Activated T-cell treated with anti-CD3 and anti-CD28 coated beads for 1 hour (primary cell): ENCODE results near the gene MPPED1.

Experiments
- DNase-seq: peaks from one replicate; pipeline ENCODE4 v3.0.0-alpha.2; 2020; ENCODE audit warnings: low read depth

MPPED1 gene

DNA sequence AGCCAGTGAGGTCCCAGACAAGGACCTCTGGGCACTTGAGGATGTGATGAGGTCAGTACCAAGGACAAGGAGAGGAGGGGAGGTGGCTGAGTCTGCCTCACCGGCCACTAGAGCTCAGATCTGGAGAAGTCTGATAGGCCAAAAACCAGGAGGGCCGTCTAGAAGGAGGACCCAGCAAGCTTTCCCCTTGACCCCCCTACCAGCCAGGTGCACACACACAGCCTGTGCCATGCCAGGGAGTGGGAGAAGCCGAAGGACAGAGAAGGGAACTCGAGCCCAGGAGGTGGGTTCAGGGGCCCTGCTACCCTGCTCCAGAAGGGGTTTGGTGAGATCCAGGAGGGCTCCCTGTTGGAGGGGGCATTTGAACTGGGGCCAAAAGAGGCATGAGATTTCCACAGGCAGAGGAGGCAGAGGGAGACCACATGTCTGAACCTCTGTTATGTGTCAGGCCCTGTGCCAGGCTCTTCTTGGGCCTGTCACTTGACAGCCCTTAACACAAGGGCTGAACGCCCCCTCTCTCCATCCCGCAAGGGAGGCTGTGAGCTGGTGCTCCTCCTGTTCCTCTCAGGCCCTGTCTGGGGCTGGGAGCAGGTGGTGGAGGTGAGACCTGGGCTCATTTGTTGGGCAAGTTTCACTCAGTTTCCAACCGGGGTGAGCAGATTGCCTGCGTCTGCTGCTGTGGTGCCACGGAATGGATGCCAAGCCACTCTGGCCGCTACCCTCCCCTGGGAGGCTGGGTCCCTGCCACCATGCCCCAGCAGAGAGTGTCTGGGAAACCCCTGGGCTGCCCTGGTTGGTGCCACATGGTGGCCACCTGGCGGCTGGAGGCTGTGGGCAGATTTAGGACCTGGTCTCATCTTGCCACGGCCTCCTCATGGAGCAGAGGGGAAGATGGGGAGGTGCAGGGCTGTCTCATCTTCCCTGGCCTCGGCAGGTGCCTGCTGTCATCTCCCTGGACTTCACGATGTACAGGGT, 65.2 kb downstream of the MPPED1 start:
- DNase-seq: no peak

DNA sequence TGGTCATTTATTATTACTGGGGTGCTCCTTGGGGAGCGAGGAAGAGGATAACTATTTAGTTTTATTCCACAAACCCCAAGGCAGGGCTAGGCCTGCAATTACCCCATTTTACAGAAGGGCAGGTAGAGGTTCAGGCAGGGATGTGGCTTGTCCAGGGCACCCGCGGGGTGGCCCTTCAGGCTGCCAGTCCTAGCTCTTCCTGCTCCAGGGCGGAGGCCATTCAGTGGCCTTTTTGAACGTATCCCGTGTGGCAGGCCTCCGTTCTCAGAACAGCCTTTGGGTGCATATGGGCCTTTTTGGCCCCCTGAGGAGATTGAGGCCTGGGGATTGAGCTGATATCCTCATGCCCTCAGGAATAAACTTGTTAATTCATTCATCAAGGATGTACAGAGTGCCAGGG, 66.2 kb downstream of the MPPED1 start:
- no peak for DNase-seq

DNA sequence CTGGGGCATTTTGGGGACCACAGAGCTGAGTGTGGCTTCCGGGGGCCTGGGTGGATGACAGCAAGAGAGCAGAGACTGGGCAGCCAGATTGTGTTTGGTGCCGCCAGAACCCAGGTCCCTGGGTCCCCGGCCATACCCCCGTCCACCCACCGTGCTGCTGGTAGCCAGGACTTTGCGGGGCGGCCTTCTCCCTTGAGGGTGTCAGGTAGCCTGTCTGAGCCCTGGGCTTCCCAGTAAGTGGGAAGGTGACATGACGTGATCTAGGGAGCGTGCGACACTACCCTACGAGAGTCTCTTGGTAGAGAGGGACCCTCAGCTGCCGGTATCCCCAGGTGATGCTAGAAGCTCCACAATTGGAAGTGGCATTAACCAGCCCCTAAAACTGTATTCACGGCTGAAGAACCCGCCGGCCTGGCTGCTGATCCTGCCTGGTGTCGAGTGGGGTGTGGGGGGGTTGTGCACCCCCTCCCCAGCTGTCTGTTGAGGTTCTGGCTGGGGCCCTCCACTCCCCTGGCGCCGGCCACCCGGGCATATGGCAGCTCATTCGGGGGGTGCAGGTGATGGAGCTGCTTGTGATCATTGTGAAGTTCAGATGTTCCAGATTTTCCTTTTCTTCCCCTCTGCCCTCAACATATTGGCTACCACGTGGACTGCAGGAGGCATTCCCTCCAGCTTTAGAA, 66.9 kb downstream of the MPPED1 start:
- no peak for DNase-seq

DNA sequence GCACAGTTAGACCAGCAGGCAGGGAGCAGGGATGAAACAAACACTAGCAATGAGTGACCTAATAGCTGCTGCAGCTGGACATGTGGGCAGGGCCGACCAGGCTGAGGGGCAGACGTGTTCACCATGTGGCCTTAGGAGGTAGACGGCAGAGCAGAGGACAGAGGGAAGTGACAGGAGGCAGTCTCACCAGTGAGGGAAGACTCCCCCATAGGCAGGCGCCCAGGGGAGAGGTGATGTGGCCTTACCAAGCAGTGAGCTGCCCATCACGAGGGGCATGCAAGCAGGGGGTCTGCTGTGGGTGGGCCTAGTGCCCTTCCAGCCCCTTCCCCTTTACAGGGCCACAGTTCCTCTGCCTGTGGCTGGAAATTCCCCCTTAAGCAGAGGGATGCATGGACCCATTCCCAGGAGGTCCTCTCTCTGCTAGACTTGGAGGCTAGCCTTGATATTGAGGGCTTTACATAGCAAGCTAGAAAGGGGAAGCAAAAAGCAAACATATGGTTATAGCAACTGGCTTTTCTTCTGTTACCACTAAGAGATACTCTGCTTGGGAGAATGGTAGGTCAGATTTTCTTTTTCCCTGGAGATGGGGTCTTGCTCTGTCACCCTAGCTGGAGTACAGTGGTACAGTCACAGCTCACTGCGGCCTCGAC, 67.6 kb downstream of the MPPED1 start:
- no peak for DNase-seq

DNA sequence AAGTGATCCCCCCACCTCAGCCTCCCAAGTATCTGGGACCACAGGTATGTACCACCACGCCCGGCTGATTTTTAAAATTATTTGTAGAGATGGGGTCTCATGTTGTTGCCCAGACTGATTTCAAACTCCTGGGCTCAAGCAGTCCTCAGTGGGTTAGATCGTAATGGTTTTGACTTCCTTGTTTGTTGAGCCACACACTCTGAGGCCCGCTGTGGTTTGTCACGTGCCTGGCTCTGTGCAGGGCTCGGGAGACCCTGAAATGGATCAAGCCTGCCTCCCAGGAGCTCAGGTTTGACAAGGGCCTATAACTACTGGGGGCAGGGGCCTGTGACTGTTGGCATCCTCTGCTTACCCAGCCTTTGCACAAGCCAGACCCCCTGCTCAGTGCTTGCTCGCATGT, 68.1 kb downstream of the MPPED1 start:
- no peak for DNase-seq

DNA sequence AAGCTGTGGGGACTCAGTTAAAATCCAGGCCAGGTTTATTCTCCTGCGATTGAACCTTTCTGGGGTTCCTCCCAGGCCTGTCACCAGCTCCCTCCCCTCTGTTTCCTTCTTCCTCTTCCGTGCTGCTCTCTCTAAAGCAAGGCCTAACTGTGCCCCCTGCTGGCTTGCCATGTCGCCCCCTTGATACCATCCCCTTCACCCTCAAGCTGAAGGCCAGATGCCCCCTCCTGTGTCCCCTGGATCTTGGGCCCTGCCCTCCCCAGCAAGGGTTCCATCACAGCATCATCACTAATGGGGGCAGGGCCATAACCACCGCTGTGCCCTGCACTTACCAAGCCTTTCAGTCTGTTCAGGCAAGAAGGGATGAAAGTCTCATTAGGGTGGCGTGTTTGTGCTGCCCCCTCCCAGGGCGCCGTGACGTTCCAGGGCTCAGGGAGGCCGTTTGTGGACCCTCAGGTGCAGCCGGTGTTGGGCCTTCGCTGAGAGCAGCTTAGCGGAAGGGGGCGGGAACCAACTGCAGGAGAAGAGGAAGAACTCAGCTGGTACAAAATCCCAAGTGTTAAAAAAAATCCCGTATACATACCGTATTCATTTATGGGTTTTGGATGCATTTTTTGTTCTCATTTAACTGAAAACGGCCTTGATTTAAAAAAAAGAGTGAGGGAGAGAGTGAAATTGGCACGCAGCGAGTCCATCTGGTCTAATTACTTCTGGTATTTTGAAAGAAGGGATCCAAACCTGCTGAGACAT, 69.9 kb downstream of the MPPED1 start:
- DNase-seq: no peak

DNA sequence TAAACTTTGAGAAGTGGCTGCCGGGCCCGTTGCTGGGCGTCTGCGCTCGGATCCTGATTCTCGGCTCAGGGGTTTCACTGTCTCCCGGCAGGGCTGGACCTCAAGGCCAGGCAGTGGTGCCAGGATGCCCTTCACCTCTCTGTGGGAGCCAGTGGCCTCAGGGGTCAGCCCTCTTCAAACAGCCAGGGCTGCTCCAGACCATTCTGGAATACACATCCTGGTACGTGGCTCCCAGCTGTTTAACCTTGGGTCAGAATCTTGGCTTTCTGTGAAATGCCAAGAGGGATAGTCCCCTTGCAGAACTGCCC, 70.5 kb downstream of the MPPED1 start:
- DNase-seq: no peak

DNA sequence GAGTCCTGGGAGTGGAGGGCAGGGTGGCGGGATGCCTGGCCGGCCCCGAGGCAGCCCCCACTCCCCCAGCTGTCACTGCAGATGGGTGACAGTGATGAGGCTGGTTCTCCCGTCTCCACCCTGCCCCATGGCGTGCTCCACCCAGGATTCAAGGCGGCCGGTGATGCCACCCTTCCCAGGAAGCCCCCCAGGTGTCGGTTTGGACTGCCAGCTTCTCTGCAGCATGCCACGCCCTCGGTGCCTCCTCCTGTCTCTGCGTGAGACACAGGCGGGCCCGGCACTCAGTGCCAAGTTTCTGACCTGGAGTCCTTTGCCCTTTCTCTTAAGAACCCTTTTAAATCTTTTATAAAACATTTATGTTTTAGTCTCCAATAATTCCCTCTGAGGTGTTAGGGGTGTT, 71.5 kb downstream of the MPPED1 start:
- DNase-seq: no peak

DNA sequence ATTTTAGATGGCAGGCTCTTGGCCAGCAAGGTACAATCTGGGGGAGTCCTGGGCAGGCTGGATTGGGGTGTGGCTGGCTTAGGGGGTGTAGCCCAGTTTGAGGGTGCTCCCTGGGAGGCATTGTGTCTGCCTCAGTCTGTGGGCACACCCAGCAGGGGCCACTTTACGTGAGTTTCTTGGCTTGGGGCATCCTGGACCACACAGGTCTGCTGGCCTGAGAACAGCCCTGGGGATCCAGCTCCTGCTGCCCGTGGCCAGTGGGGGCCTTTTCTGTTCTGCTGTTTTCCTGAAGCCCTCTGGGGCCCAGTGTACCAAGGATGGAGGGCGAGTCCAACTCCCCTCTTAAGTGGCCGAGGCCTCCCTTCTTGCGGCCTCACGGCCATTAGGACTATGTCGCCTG, 71.9 kb downstream of the MPPED1 start:
- DNase-seq: no peak

DNA sequence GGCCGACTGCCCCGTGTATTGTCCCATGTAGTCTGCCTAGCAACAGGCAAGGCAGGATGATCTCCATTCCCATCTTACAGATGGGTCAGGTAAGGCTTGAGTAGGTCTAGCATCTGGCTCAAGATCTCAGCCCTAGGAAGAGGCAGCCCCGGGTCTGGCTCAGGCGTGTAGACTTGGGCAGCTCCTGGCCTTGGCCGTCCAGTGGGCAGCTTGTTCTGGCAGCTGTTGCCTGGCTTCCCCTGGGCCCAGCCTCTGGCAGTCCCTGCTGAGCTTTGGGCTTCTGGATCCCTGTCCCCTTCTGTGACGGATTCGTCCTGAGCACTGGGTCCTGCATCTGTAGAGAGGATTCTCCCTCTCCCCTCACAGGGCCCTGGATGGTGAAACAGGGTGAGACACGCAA, 72.4 kb downstream of the MPPED1 start:
- no peak for DNase-seq

DNA sequence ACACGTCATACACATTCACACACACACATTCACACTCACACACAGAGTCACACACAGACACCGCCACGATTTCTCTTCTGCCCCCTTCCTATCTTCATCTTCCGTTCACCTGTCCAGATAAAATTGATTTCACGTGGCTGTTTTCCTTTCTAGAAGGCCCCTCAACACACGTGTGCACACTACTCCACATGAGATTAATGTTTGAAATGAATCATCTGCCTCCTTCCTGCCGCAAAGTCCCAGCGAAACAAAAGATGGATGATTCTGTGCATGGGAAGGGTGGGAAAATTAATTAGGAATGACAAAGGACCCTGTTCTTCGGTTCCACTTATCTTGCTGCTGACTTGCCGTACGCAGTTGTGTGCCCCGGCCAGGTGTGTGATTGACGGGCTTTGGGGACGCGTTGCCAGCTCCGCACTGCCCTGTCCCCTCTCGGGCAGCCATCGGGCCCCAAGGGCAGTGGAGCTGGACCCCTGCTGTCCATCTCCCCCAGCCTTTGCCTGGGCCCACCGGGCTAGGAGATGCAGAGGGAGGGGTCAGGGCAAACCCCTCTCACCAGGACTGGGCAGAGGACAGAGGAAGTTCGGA, 73.8 kb downstream of the MPPED1 start:
- DNase-seq: no peak

DNA sequence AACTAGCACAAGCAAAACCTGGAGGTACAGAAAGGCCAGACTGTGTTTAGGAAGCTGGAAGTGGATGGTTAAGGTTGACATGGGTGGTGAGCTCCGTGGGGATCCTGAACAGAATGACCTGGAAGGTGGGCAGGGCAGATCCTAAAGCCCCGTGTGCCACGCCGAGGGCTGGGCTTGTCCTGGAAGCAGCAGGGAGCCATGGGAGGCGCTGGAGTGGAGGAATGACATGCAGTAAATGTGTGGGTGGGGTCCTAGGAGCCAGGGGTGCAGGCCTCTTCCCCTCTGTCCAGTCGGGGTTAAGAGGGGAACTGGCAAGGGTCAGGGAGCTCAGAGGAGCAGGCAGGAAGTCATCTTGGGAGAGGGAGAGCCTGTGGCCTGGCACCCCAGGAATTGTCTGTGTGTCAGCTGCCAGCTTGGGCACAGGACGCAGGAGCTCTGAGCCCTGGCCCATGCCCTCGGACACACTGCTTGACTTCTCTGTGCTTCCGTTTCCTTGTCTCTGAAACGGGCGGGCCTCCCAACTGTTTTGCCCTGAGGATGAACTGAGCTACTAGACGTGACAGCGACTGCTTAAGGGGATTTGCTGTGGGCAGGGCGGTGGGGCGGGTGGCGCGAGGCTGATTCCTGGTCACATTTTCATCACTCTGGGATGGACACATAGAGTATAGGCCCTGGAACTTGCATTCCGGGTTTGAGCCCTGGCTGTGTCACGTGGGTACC, 75.7 kb downstream of the MPPED1 start:
- no peak for DNase-seq

DNA sequence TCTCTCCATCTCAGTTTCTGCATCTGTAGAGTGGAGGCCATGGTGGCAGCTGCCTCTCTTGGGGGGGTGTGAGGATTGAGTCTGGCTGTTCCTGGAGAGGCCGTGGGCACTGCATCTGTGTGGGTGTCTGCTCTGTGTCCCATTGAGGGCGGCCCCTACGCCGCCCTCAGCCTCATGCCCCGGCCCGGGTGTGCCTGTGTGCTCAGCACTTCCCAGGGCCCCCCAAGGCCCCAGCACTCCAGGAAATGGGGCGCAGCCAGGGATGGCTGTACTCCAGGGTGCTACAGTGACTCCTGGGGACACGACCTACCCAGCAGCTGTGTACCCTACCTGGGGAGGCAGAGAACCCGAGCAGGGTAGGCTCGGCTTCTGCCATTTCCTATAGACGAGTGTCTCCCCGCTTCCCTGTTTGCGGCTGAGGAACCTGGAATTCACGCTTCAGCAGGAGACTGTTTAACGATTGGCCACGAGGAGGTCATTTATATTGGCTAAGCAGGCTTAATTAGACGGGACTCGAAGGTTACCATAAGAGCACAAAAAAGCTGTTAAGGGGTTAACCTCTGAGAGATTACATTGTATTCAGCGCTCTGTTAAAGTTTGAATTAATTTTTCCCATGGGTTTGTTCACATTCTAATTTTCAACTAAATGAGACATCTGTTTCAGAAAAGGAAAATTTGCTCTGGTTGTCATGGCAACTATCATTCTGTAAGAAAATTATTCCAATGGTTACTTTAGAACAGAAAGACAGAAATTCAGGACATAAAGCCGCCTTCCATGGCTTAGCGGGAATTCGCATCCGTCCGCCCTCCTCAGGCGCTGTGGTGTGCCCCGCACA, 76.4 kb downstream of the MPPED1 start:
- no peak for DNase-seq

DNA sequence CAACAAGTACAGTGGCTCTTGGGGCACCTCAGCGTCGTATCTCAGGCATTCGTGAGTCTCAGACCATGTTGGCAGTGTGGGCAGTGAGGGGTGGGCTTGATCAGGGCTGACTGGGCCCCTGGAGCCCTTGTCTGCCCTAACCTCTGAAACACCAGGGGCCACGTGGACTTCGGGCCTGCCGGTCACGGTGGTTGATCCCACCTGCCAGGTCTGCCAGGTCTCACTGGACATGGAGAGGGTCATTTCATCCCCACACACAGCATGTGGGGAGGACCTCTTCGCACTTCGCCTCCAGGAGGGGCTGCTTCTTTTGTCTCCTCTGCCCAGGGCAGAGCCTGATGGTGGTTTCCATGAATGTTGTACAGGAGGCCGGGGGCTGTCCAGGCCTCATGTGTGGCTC, 77.1 kb downstream of the MPPED1 start:
- DNase-seq: no peak

DNA sequence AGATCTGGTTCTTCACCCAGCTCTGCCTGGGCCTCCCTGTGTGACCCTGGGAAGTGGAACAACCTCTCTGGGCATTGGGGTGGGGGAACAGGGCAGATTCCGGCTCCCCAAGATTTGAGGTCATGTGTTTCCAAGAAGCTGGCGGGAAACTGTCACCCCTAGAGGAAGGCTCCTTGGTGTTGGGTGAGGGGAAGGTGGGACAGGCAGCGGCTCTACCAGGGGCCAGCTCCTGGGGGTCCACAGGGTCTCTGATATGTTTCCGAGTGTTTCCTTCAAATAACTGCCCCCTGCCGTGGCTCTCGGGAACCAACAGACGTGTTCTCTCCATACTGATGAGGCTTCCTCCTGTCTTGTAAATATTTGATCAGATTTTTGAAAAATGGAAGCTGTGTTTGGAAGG, 78.5 kb downstream of the MPPED1 start:
- DNase-seq: no peak

DNA sequence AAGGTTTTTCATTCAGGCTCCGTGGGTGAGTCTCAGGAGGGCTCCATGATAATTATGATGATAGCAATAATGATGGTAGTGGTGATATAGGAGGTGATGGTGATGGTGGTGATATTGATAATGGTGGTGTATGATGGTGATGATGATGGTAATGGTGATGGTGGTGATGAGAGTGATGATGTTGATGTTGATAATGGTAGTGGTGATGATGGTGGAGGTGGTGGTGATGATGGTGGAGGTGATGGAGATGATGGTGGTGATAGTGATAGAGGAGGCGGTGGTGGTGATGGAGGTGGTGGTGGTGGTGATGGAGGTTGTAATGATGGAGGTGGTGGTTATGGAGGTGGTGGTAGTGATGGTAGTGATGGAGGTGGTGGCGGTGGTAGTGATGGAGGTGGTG, 79.4 kb downstream of the MPPED1 start:
- DNase-seq: no peak

DNA sequence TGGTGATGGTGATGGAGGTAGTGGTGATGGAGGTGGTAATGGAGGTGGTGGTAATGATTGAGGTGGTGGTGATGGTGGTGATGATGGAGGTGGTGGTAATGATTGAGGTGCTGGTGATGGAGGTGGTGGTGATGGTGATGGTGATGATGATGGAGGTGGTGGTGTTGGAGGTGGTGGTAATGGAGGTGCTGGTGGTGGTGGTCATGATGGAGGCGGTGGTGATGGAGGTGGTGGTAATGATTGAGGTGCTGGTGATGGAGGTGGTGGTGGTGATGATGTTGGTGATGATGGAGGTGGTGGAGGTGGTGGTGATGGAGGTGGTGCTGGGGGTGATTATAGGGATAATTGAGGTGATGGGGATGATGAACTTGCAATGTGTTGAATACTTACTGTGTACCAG, 79.9 kb downstream of the MPPED1 start:
- DNase-seq: no peak

DNA sequence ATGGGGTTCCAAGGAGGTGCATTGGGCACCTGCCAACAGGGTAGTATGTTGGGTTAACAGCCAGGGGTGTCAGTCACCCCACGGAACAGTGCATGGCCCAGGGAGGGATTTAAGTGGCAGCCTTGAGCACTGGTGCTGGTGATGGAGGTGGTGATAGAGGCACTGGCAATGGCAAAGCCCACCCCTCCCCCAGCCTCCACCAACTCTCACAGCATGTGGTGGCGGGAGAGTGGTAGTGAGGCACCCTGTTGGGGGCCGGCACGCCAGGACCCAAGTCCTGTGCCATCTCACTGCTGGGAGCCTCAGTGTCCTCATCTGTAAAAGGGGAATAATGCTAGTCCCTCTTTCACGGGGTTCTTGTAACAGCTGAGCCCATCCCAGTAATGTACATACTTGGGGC, 81.5 kb downstream of the MPPED1 start:
- DNase-seq: no peak

DNA sequence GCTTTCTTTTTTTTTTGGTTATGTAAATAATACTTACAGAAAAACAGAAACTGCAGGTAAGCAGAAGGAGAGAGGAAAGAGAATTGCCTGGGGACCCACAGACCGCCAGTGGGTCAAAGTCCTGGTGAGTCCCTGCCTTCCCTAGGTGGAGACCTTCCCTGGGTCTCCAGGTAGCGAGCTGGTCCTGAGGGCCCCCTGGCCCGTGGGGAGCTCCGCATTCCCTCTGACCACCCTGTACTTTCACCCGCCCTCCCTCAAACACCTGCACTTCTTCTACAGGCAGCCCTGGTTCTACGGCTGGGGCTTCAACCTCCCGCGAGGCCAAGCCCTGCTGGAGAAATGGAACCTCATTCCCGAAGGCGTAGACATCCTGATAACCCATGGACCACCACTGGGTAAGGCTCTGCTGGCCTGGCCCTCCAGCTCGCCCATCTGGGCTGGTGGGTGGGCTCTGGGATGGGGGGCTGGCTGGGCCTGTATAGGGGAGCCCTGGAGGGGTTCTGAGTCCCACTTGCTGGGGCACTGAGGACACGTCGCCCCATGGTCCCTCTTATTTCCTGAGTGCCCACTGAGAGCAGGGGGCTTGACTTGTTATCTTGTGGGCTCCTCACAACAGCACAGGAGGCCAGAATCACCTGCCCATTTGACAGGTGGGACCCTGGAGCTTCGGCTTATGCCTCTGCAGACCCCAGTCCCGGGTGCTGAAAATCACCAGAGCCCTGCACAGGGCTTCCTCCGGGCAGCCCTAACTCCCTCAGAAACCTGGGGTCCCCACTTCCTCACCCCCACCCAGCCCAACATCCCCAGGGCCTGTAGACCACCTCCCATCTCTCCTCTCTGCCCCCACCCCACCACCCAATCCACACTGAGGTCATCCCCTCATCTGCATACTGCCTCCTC, 86.4 kb downstream of the MPPED1 start:
- DNase-seq: no peak
